HEK293 (cell line): ENCODE measurements around the gene NMNAT1.

Experiments used
- FEZF1 ChIP-seq: fragments of 450-650 bp; formaldehyde crosslinking; IDR thresholded peaks from 2 replicates; pipeline ENCODE4 v1.5.1; 2016; ENCODE audit warnings: missing biosample characterization, missing genetic modification characterization
- INSM2 ChIP-seq: fragments of 450-650 bp; formaldehyde crosslinking; IDR thresholded peaks from 2 replicates; pipeline ENCODE4 v1.5.1; 2016; ENCODE audit warnings: missing biosample characterization, missing genetic modification characterization
- KLF16 ChIP-seq: fragments of 450-650 bp; formaldehyde crosslinking; IDR thresholded peaks from 2 replicates; pipeline ENCODE4 v1.5.1; 2017; ENCODE audit warnings: missing biosample characterization, missing genetic modification characterization
- PRDM1 ChIP-seq: fragments of 450-650 bp; formaldehyde crosslinking; IDR thresholded peaks from 2 replicates; pipeline ENCODE4; 2016; ENCODE audit warnings: missing biosample characterization, missing genetic modification characterization
- PRDM2 ChIP-seq: fragments of 450-650 bp; formaldehyde crosslinking; IDR thresholded peaks from 2 replicates; pipeline ENCODE4 v1.5.1; 2016; ENCODE audit warnings: missing biosample characterization, missing genetic modification characterization, borderline replicate concordance
- RBAK ChIP-seq: fragments of 450-650 bp; formaldehyde crosslinking; IDR thresholded peaks from 2 replicates; pipeline ENCODE4 v1.5.1; 2016; ENCODE audit warnings: missing biosample characterization, missing genetic modification characterization
- SCRT2 ChIP-seq: fragments of 450-650 bp; formaldehyde crosslinking; IDR thresholded peaks from 2 replicates; pipeline ENCODE4 v1.5.1; 2016; ENCODE audit warnings: missing biosample characterization, missing genetic modification characterization
- SP7 ChIP-seq: fragments of 450-650 bp; formaldehyde crosslinking; IDR thresholded peaks from 2 replicates; pipeline ENCODE4 v1.5.1; 2016; ENCODE audit warnings: missing biosample characterization, missing genetic modification characterization
- TCF7L2 ChIP-seq: IDR thresholded peaks from 2 replicates; pipeline ENCODE4 v1.6.1; 2011; ENCODE audit warnings: low read depth, mild to moderate bottlenecking, inconsistent platforms, low read length, moderate library complexity, borderline replicate concordance
- TSHZ1 ChIP-seq: fragments of 450-650 bp; formaldehyde crosslinking; IDR thresholded peaks from 2 replicates; pipeline ENCODE4 v1.5.1; 2016; ENCODE audit warnings: missing biosample characterization, missing genetic modification characterization, borderline replicate concordance
- WT1 ChIP-seq: fragments of 450-650 bp; formaldehyde crosslinking; IDR thresholded peaks from 2 replicates; pipeline ENCODE4 v1.5.1; 2016; ENCODE audit warnings: missing biosample characterization, missing genetic modification characterization
- YY2 ChIP-seq: fragments of 450-650 bp; formaldehyde crosslinking; IDR thresholded peaks from 2 replicates; pipeline ENCODE4 v1.5.1; 2016; ENCODE audit warnings: missing biosample characterization, missing genetic modification characterization
- ZNF24 ChIP-seq: fragments of 450-650 bp; formaldehyde crosslinking; IDR thresholded peaks from 2 replicates; pipeline ENCODE4 v1.5.1; 2016; ENCODE audit warnings: missing biosample characterization, missing genetic modification characterization
- ZNF366 ChIP-seq: fragments of 450-650 bp; formaldehyde crosslinking; conservative IDR thresholded peaks from 2 replicates; pipeline ENCODE4 v1.5.1; 2016; ENCODE audit warnings: missing biosample characterization, missing genetic modification characterization
- ZNF433 ChIP-seq: fragments of 450-650 bp; formaldehyde crosslinking; IDR thresholded peaks from 2 replicates; pipeline ENCODE4 v1.5.1; 2016; ENCODE audit warnings: missing biosample characterization, missing genetic modification characterization, low read depth
- ZNF548 ChIP-seq: fragments of 450-650 bp; formaldehyde crosslinking; IDR thresholded peaks from 2 replicates; pipeline ENCODE4 v1.5.1; 2016; ENCODE audit warnings: missing biosample characterization, missing genetic modification characterization
- ZNF626 ChIP-seq: fragments of 450-650 bp; sonication (Bioruptor Pico); formaldehyde crosslinking; IDR thresholded peaks from 2 replicates; pipeline ENCODE4 v1.5.1; 2018; ENCODE audit warnings: missing biosample characterization, missing genetic modification characterization, inconsistent platforms
- TF ChIP-seq, protein P1 (sequence below): fragments of 450-650 bp; formaldehyde crosslinking; IDR thresholded peaks from 2 replicates; pipeline ENCODE4; 2016; ENCODE audit warnings: missing biosample characterization, missing genetic modification characterization
- TF ChIP-seq, protein P2 (sequence below): fragments of 450-650 bp; formaldehyde crosslinking; IDR thresholded peaks from 2 replicates; pipeline ENCODE4 v1.5.1; 2017; ENCODE audit warnings: missing biosample characterization, missing genetic modification characterization
- TF ChIP-seq, protein P3 (sequence below): fragments of 450-650 bp; formaldehyde crosslinking; conservative IDR thresholded peaks from 2 replicates; pipeline ENCODE4 v1.5.1; 2016; ENCODE audit warnings: low read depth, missing biosample characterization, missing genetic modification characterization

The NMNAT1 gene

GRCh38 chr1:10032590-10033358 is 89.5 kb downstream of the NMNAT1 start, which contains the start of gene UBE4B (continued):
- TF ChIP-seq INSM2 (tag by site-specific recombination) (no peak), SCRT2 (tag by site-specific recombination) (no peak), RBAK (tag by site-specific recombination) (no peak), SP7 (peak; percentile 20; the same call in 1 of the 2 replicates), FEZF1 (no peak), PRDM2 (tag by site-specific recombination) (no peak), ZNF24 (tag by site-specific recombination) (peak; percentile 55; the same call in 1 of the 2 replicates), KLF16 (0 out of 2 replicates have a peak, but pooled peaks have one; percentile 38), ZNF626 (tag by site-specific recombination) (no peak), ZNF548 (no peak), ZNF366 (tag by site-specific recombination) (peak; percentile 93), TSHZ1 (tag by site-specific recombination) (no peak), WT1 (peak; percentile 43; the same call in 1 of the 2 replicates), TCF7L2 (no peak), ZNF433 (tag by site-specific recombination) (no peak), YY2 (tag by site-specific recombination) (peak; percentile 62; the same call in 1 of the 2 replicates), PRDM1 (tag by site-specific recombination) (no peak)
- TF ChIP-seq, protein P1, sequence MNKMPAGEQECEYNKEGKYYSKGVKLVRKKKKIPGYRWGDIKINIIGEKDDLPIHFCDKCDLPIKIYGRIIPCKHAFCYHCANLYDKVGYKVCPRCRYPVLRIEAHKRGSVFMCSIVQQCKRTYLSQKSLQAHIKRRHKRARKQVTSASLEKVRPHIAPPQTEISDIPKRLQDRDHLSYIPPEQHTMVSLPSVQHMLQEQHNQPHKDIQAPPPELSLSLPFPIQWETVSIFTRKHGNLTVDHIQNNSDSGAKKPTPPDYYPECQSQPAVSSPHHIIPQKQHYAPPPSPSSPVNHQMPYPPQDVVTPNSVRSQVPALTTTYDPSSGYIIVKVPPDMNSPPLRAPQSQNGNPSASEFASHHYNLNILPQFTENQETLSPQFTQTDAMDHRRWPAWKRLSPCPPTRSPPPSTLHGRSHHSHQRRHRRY (tag by site-specific recombination) = no peak
- TF ChIP-seq, protein P2, sequence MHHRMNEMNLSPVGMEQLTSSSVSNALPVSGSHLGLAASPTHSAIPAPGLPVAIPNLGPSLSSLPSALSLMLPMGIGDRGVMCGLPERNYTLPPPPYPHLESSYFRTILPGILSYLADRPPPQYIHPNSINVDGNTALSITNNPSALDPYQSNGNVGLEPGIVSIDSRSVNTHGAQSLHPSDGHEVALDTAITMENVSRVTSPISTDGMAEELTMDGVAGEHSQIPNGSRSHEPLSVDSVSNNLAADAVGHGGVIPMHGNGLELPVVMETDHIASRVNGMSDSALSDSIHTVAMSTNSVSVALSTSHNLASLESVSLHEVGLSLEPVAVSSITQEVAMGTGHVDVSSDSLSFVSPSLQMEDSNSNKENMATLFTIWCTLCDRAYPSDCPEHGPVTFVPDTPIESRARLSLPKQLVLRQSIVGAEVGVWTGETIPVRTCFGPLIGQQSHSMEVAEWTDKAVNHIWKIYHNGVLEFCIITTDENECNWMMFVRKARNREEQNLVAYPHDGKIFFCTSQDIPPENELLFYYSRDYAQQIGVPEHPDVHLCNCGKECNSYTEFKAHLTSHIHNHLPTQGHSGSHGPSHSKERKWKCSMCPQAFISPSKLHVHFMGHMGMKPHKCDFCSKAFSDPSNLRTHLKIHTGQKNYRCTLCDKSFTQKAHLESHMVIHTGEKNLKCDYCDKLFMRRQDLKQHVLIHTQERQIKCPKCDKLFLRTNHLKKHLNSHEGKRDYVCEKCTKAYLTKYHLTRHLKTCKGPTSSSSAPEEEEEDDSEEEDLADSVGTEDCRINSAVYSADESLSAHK = peak; percentile 10; the same call in 1 of the 2 replicates
- TF ChIP-seq, protein P3, sequence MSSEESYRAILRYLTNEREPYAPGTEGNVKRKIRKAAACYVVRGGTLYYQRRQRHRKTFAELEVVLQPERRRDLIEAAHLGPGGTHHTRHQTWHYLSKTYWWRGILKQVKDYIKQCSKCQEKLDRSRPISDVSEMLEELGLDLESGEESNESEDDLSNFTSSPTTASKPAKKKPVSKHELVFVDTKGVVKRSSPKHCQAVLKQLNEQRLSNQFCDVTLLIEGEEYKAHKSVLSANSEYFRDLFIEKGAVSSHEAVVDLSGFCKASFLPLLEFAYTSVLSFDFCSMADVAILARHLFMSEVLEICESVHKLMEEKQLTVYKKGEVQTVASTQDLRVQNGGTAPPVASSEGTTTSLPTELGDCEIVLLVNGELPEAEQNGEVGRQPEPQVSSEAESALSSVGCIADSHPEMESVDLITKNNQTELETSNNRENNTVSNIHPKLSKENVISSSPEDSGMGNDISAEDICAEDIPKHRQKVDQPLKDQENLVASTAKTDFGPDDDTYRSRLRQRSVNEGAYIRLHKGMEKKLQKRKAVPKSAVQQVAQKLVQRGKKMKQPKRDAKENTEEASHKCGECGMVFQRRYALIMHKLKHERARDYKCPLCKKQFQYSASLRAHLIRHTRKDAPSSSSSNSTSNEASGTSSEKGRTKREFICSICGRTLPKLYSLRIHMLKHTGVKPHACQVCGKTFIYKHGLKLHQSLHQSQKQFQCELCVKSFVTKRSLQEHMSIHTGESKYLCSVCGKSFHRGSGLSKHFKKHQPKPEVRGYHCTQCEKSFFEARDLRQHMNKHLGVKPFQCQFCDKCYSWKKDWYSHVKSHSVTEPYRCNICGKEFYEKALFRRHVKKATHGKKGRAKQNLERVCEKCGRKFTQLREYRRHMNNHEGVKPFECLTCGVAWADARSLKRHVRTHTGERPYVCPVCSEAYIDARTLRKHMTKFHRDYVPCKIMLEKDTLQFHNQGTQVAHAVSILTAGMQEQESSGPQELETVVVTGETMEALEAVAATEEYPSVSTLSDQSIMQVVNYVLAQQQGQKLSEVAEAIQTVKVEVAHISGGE (tag by site-specific recombination) = 0 out of 2 replicates have a peak, but pooled peaks have one; percentile 12
